Measurements from ENCODE around the gene SRBD1.
"Not testable (repeated sequence)": the region's sequence is repeated elsewhere in the genome, so short reads cannot be mapped to it uniquely, and the experiment has no call there.

Gene SRBD1

GRCh38 chr2:45438872-45439665 is 172.0 kb downstream of the SRBD1 start:
- in situ Hi-C loops (cut with MboI; ENCODE audit: low sequenced_read_pairs) = no loop called here

- in situ Hi-C loops (cut with MboI; ENCODE audit: low sequenced_read_pairs) = no loop called here
These were observed 174.6 kb downstream of the SRBD1 start for GRCh38 chr2:45436456-45436855.

DNA sequence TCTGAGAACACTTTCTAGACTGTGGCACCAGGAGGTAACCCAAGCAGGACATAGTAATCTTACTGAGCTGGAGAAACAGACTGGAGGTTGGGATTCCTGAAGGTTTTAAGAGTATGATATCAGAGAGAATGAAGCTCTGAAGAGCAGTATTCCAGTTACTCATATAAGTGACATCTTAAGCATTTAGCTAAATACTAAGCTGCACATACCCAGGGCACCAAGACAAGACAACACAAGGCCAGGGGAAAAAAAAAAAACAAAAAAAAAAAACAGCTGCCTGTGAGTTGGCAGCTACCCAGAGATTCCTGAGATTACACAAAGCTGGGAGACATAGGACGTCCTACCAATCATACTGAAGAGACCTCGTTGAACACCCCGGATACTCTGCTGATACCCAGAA is 175.8 kb downstream of the SRBD1 start:
- in situ Hi-C loops (cut with MboI; ENCODE audit: low sequenced_read_pairs) = no loop called here

GRCh38 chr2:45433363-45433762 is 177.7 kb downstream of the SRBD1 start:
- in situ Hi-C loops (cut with MboI; ENCODE audit: low sequenced_read_pairs) = no loop called here

- in situ Hi-C loops (cut with MboI; ENCODE audit: low sequenced_read_pairs) = no loop called here
These were observed 178.7 kb downstream of the SRBD1 start for GRCh38 chr2:45432406-45432805.

- in situ Hi-C loops (cut with MboI; ENCODE audit: low sequenced_read_pairs) = not testable (repeated sequence)
These were observed 185.0 kb downstream of the SRBD1 start for GRCh38 chr2:45426025-45426424.

- in situ Hi-C loops (cut with MboI; ENCODE audit: low sequenced_read_pairs) = no loop called here
These were observed 188.1 kb downstream of the SRBD1 start for GRCh38 chr2:45422921-45423320.

GRCh38 chr2:45418532-45418931 is 192.5 kb downstream of the SRBD1 start:
- in situ Hi-C loops (cut with MboI; ENCODE audit: low sequenced_read_pairs) = no loop called here

- in situ Hi-C loops (cut with MboI; ENCODE audit: low sequenced_read_pairs) = no loop called here
These were observed 195.4 kb downstream of the SRBD1 start for GRCh38 chr2:45415534-45416123.

- in situ Hi-C loops (cut with MboI; ENCODE audit: low sequenced_read_pairs) = no loop called here
These were observed 198.2 kb downstream of the SRBD1 start for GRCh38 chr2:45412754-45413379.

DNA sequence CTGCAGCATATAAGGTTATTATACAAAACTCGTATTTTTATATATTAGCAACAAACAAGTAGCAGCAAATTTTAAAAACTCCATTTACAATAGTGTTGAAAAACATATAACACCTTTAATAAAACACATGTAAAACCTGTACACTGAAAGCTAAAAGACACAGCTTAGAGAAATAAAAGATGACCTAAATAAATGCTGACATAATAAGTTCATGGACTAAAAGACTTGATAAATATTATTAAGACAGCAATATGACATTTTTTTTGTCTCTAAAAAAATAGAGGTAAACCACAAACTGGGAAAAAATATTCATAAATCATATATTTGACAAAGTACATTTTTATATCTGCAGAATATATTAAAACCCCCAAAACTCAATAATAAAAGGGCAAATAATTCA is 201.4 kb downstream of the SRBD1 start:
- in situ Hi-C loops (cut with MboI; ENCODE audit: low sequenced_read_pairs) = no loop called here

- in situ Hi-C loops (cut with MboI; ENCODE audit: low sequenced_read_pairs) = no loop called here
These were observed 204.4 kb downstream of the SRBD1 start for GRCh38 chr2:45406621-45407020.

DNA sequence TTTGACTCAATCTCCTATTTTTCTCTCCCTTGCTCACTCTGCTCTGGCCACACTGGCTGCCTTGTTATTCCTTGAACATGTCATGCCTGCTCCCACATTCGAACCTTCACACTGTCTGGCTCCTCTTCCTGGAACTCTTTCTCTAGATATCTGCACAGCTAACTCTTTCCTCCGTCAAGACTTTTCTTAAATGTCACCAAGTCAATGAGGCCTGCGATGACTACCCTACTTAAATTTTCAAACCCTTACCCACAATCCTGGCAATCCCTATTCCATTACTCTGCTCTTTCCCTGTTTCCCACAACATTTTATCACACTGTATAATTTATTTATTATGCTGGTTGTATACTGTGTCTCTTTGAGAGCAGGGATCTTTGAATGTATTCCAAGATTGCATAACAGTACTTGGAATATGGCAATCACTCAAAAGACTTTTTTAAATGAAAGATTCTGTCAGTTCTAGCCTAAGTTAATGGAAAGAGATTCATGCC is 206.2 kb downstream of the SRBD1 start:
- in situ Hi-C loops (cut with MboI; ENCODE audit: low sequenced_read_pairs) = no loop called here

DNA sequence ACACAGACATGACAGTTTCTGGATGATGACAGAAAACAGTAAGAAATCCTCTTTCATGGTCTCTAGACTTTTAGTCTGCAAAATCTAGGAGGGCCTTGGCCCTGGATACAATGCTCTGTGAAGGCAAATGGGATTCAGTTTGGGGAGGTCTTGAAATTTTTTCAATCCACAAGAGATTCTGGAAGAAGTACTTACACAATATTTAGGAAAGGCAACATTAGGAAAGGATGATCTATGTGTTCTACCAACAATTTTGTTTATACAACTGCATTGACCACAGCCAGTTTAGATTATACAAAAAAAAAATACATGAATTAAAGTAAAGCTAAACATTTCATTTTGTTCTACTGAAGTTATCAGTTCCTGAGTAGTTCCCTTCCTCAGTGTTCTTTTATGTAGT is 208.0 kb downstream of the SRBD1 start:
- in situ Hi-C loops (cut with MboI; ENCODE audit: low sequenced_read_pairs) = no loop called here

- in situ Hi-C loops (cut with MboI; ENCODE audit: low sequenced_read_pairs) = no loop called here
These were observed 209.6 kb downstream of the SRBD1 start for GRCh38 chr2:45401431-45401922.

GRCh38 chr2:45399040-45399784 is 211.9 kb downstream of the SRBD1 start:
- in situ Hi-C loops (cut with MboI; ENCODE audit: low sequenced_read_pairs) = no loop called here

GRCh38 chr2:45397292-45397691 is 213.8 kb downstream of the SRBD1 start:
- in situ Hi-C loops (cut with MboI; ENCODE audit: low sequenced_read_pairs) = no loop called here

DNA sequence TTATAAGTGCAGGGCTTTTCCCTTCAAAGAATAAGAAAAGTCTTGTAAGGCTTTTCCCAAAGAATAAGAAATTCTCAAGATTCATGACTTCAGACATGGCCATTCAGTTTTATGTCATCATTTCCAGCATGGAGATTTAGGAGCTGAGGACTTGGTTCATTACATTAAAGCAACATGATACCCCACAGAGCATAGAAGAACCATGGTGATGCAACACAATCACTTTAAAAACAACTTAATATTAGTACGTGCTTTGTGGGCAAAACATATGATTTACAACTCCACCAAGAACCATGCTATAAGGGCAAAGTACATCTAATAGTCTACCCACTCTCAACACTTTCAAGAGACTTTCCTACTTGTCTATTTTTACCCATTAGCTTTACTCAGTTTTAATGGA is 214.4 kb downstream of the SRBD1 start:
- in situ Hi-C loops (cut with MboI; ENCODE audit: low sequenced_read_pairs) = no loop called here

- in situ Hi-C loops (cut with MboI; ENCODE audit: low sequenced_read_pairs) = no loop called here
These were observed 216.2 kb downstream of the SRBD1 start for GRCh38 chr2:45394842-45395241.

- in situ Hi-C loops (cut with MboI; ENCODE audit: low sequenced_read_pairs) = no loop called here
These were observed 216.9 kb downstream of the SRBD1 start for GRCh38 chr2:45394216-45394615.

DNA sequence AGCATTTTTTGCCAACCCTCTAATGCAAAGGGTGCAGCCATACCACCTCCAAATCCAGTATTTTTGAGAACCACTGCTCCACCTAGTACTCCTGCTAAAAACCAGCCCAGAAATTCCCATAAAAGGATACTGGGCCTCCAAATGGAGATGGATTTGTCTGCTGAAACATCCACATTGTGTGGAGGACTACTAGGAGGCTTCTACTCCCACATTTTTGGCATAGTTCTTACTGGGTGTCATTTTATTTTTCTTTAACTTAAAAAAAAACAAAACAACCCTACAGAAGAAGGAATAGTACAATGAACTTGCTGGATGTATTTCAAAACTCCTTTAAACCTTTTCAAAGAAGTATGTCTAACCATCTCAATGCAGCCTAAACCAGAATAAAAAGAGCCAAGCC is 219.2 kb downstream of the SRBD1 start:
- in situ Hi-C loops (cut with MboI; ENCODE audit: low sequenced_read_pairs) = no loop called here
